MM.1S (cell line): ENCODE measurements around the gene SLC38A8.

Source experiments
- DNase-seq: peaks from one replicate; pipeline ENCODE4 v3.0.0-alpha.2; 2015
- H2AFZ ChIP-seq: fragments of 300-600 bp; sonication (generic); 2 replicates; pipeline ENCODE4 v1.6.0; 2016; ENCODE audit warnings: antibody characterized with exemption, low read length
- H3F3A ChIP-seq: fragments of 300-600 bp; sonication (generic); 2 replicates; pipeline ENCODE4 v1.6.1; 2016; ENCODE audit warnings: mild to moderate bottlenecking, antibody characterized with exemption, low read length, moderate library complexity, mixed read lengths; ENCODE audit not compliant: insufficient read depth
- H3K27ac ChIP-seq: fragments of 300-600 bp; sonication (generic); 2 replicates; pipeline ENCODE4 v1.5.1; 2016; ENCODE audit warnings: mild to moderate bottlenecking, low read length
- H3K27me3 ChIP-seq: fragments of 300-600 bp; sonication (generic); replicated peaks from 2 replicates; pipeline ENCODE4 v1.6.0; 2016; ENCODE audit warnings: low read length; ENCODE audit not compliant: insufficient read depth
- H3K36me3 ChIP-seq: fragments of 300-600 bp; sonication (generic); replicated peaks from 2 replicates; pipeline ENCODE4 v1.6.1; 2016; ENCODE audit warnings: mild to moderate bottlenecking, low read length, mixed read lengths; ENCODE audit not compliant: insufficient read depth
- H3K4me1 ChIP-seq: fragments of 300-600 bp; sonication (generic); 2 replicates; pipeline ENCODE4 v1.6.1; 2016; ENCODE audit warnings: low read length, mixed read lengths
- H3K4me2 ChIP-seq: fragments of 300-600 bp; sonication (generic); 2 replicates; pipeline ENCODE4 v1.6.0; 2016; ENCODE audit warnings: low read depth, low read length
- H3K4me3 ChIP-seq: fragments of 300-600 bp; sonication (generic); 2 replicates; pipeline ENCODE4 v1.5.1; 2016; ENCODE audit warnings: low read length, mixed read lengths
- H3K79me2 ChIP-seq: fragments of 300-600 bp; sonication (generic); 2 replicates; pipeline ENCODE4 v1.6.1; 2016; ENCODE audit warnings: mixed run types, low read length, mixed read lengths
- H3K9ac ChIP-seq: fragments of 300-600 bp; sonication (generic); 2 replicates; pipeline ENCODE4 v1.6.1; 2016; ENCODE audit warnings: low read length, mixed read lengths
- H3K9me2 ChIP-seq: fragments of 300-600 bp; sonication (generic); replicated peaks from 2 replicates; pipeline ENCODE4 v1.6.1; 2016; ENCODE audit warnings: mild to moderate bottlenecking, low read length, mixed read lengths; ENCODE audit not compliant: insufficient read depth
- H3K9me3 ChIP-seq: fragments of 300-600 bp; sonication (generic); replicated peaks from 2 replicates; pipeline ENCODE4 v1.6.1; 2016; ENCODE audit warnings: mild to moderate bottlenecking, low read length, mixed read lengths; ENCODE audit not compliant: insufficient read depth
- H4K20me1 ChIP-seq: fragments of 300-600 bp; sonication (generic); 2 replicates; pipeline ENCODE4 v1.6.1; 2016; ENCODE audit warnings: mild to moderate bottlenecking, low read length, moderate library complexity, mixed read lengths; ENCODE audit not compliant: insufficient read depth
- EZH2 ChIP-seq: fragments of 300-600 bp; sonication (generic); optimal IDR thresholded peaks from 2 replicates; pipeline ENCODE3; 2017; ENCODE audit warnings: low read depth, mild to moderate bottlenecking, antibody characterized with exemption, low read length, mixed read lengths
- EZH2phosphoT487 ChIP-seq: fragments of 300-600 bp; sonication (generic); IDR thresholded peaks from 2 replicates; pipeline ENCODE4 v1.6.1; 2018; ENCODE audit warnings: antibody characterized with exemption, low read length
- TF ChIP-seq, protein P1 (sequence below): fragments of 300-600 bp; sonication (generic); IDR thresholded peaks from 2 replicates; pipeline ENCODE4 v1.5.1; 2016; ENCODE audit warnings: antibody characterized with exemption, low read length, mixed read lengths

The SLC38A8 gene

GRCh38 chr16:84072014-84072413, 29.4 kb upstream of the SLC38A8 start:
- no peak overlapping the region for H3K4me2 ChIP-seq
- H3K4me3 ChIP-seq, result no peak overlapping the region
- H3K9me3 ChIP-seq, result no peaks in the 10 kb centered on the region
- no peaks in the 10 kb centered on the region; the same call in 1 of the 2 replicates for H3F3A ChIP-seq
- no peak overlapping the region for H3K9ac ChIP-seq
- H3K27me3 ChIP-seq, result no peaks in the 10 kb centered on the region
- no peak for DNase-seq
- no peak overlapping the region for H2AFZ ChIP-seq
- H3K27ac ChIP-seq, result no peak overlapping the region
- H3K4me1 ChIP-seq, result peaks cover 18% of the 10 kb centered on the region
- peaks cover 16% of the 10 kb centered on the region; the same call in 1 of the 2 replicates for H3K79me2 ChIP-seq
- no peaks in the 10 kb centered on the region for H3K9me2 ChIP-seq
- H3K36me3 ChIP-seq, result 0 out of 2 replicates have a peak, but pooled peaks cover 4% of the 10 kb centered on the region
- TF ChIP-seq, protein P1, sequence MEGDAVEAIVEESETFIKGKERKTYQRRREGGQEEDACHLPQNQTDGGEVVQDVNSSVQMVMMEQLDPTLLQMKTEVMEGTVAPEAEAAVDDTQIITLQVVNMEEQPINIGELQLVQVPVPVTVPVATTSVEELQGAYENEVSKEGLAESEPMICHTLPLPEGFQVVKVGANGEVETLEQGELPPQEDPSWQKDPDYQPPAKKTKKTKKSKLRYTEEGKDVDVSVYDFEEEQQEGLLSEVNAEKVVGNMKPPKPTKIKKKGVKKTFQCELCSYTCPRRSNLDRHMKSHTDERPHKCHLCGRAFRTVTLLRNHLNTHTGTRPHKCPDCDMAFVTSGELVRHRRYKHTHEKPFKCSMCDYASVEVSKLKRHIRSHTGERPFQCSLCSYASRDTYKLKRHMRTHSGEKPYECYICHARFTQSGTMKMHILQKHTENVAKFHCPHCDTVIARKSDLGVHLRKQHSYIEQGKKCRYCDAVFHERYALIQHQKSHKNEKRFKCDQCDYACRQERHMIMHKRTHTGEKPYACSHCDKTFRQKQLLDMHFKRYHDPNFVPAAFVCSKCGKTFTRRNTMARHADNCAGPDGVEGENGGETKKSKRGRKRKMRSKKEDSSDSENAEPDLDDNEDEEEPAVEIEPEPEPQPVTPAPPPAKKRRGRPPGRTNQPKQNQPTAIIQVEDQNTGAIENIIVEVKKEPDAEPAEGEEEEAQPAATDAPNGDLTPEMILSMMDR, result no peak
- no peak for TF ChIP-seq EZH2
- no peak for TF ChIP-seq EZH2phosphoT487
- H4K20me1 ChIP-seq, result no peaks in the 10 kb centered on the region

- 0 out of 2 replicates have a peak, but pooled peaks cover 4% of the 10 kb centered on the region for H3K36me3 ChIP-seq
- no peaks in the 10 kb centered on the region for H4K20me1 ChIP-seq
- DNase-seq, result no peak
- no peak overlapping the region for H3K27ac ChIP-seq
- 0 out of 2 replicates have a peak, but pooled peaks cover 10% of the 10 kb centered on the region for H3K79me2 ChIP-seq
- H3K9me2 ChIP-seq, result no peaks in the 10 kb centered on the region
- no peak for TF ChIP-seq EZH2phosphoT487
- TF ChIP-seq, protein P1, result no peak
- no peak for TF ChIP-seq EZH2
- H3K9ac ChIP-seq, result no peak overlapping the region
- H3K4me1 ChIP-seq, result peaks cover 18% of the 10 kb centered on the region
- H3K9me3 ChIP-seq, result no peaks in the 10 kb centered on the region
- H3F3A ChIP-seq, result no peaks in the 10 kb centered on the region; the same call in 1 of the 2 replicates
- no peaks in the 10 kb centered on the region for H3K27me3 ChIP-seq
- no peak overlapping the region for H3K4me2 ChIP-seq
- H2AFZ ChIP-seq, result no peak overlapping the region
- no peak overlapping the region for H3K4me3 ChIP-seq
These were observed 28.5 kb upstream of the SLC38A8 start for GRCh38 chr16:84071121-84071520.

DNA sequence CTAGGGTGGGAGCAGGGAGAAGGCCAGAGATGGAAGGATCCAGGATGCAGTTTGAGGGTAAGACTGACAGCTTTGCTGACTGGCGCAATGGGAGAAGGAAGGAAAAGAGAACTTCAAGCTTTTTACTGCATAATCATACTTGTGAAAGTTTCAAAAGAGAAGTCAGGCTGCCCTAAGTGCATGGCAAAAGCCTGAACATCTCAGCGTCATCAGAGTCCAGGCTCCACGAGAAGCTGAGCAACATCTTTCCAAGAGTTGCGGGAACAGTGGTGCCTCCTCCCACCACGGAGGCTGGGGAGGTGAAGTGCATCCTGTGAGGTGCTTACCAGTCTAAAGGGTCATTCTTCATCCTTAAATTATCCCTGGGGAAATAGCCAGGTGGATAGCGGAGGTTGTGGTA, 26.9 kb upstream of the SLC38A8 start:
- Histone ChIP-seq H3F3A (no peaks in the 10 kb centered on the region; the same call in 1 of the 2 replicates), H3K9me3 (no peaks in the 10 kb centered on the region), H3K4me2 (no peak overlapping the region; the same call in 1 of the 2 replicates), H3K9me2 (no peaks in the 10 kb centered on the region), H3K4me1 (peaks cover 18% of the 10 kb centered on the region), H3K27ac (peak overlapping the region; percentile 45; the same call in 1 of the 2 replicates), H3K9ac (no peak overlapping the region), H3K27me3 (no peaks in the 10 kb centered on the region), H2AFZ (no peak overlapping the region), H3K79me2 (0 out of 2 replicates have a peak, but pooled peaks cover 5% of the 10 kb centered on the region), H3K4me3 (no peak overlapping the region), H4K20me1 (no peaks in the 10 kb centered on the region), H3K36me3 (0 out of 2 replicates have a peak, but pooled peaks cover 5% of the 10 kb centered on the region)
- DNase-seq, result peak; percentile 24
- no peak for TF ChIP-seq EZH2
- TF ChIP-seq EZH2phosphoT487, result no peak
- TF ChIP-seq, protein P1, result no peak
